ENCODE results near the gene PPP2R3A. TPM values are rescaled to one million over a fixed set of nuclear protein-coding genes. Genes with fewer than 3 reads are reported as not detected.

The PPP2R3A gene
- total RNA-seq, 1 donor from 2014 or later = 19.2 TPM

DNA sequence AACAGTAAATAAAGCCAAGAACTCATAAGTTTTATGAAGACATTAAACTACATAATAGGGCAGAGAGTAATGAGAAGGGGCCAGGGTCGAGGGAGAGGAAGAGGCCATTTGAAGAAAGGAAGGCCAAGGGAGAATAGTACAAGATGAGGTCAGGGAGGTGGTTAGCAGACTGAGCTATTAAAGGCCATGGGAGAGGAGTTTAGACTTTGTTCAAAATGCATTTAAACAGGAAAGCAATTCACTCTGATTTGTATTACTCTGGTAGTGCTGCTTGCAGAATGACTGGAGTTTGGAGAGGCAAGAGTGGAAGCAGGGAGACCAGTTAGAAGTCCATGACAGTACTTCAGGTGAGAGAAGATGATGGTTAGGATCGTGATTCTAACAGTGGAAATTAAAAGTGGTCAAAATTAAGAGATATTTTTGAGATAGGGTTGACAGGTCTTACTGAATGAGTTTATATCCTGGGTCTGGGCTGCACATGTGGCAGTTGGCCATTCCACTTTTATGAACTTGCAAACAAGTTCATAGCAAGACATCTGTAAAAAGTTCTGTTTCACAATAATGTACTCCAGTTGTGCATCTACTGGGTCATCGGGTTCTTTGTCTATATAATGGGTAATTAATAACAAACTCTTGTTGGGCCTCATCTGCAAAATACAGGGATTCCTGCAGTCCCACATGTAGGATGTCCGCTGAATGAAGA lies 16.3 kb downstream of the PPP2R3A start:
- Mint-ChIP-seq H3K27me3 (ENCODE audit: unreplicated experiment) (no peaks in the 10 kb centered on the region), H3K27ac (ENCODE audit: unreplicated experiment) (no peak overlapping the region), H3K9me3 (ENCODE audit: unreplicated experiment) (no peaks in the 10 kb centered on the region), H3K4me1 (ENCODE audit: unreplicated experiment) (peaks cover 21% of the 10 kb centered on the region), H3K36me3 (ENCODE audit: unreplicated experiment) (peaks cover 2% of the 10 kb centered on the region), H3K4me3 (ENCODE audit: unreplicated experiment) (no peak overlapping the region)
- TF ChIP-seq, protein P1, sequence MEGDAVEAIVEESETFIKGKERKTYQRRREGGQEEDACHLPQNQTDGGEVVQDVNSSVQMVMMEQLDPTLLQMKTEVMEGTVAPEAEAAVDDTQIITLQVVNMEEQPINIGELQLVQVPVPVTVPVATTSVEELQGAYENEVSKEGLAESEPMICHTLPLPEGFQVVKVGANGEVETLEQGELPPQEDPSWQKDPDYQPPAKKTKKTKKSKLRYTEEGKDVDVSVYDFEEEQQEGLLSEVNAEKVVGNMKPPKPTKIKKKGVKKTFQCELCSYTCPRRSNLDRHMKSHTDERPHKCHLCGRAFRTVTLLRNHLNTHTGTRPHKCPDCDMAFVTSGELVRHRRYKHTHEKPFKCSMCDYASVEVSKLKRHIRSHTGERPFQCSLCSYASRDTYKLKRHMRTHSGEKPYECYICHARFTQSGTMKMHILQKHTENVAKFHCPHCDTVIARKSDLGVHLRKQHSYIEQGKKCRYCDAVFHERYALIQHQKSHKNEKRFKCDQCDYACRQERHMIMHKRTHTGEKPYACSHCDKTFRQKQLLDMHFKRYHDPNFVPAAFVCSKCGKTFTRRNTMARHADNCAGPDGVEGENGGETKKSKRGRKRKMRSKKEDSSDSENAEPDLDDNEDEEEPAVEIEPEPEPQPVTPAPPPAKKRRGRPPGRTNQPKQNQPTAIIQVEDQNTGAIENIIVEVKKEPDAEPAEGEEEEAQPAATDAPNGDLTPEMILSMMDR (IDR thresholded peaks at IDR 0.05) = no peak
- DNase-seq (ENCODE audit: extremely low spot score, unreplicated experiment) = no peak

- H3K4me3 Mint-ChIP-seq (ENCODE audit: unreplicated experiment) = no peak overlapping the region
Measured at GRCh38 chr3:135982404-135982761, 16.9 kb downstream of the PPP2R3A start.

GRCh38 chr3:135982922-135983581 lies 17.5 kb downstream of the PPP2R3A start:
- Mint-ChIP-seq H3K4me1 (ENCODE audit: unreplicated experiment) (peaks cover 21% of the 10 kb centered on the region), H3K27me3 (ENCODE audit: unreplicated experiment) (no peaks in the 10 kb centered on the region), H3K27ac (ENCODE audit: unreplicated experiment) (no peak overlapping the region), H3K36me3 (ENCODE audit: unreplicated experiment) (peaks cover 2% of the 10 kb centered on the region), H3K9me3 (ENCODE audit: unreplicated experiment) (no peaks in the 10 kb centered on the region), H3K4me3 (ENCODE audit: unreplicated experiment) (no peak overlapping the region)
- TF ChIP-seq, protein P1 (IDR thresholded peaks at IDR 0.05) = no peak
- no peak for DNase-seq (ENCODE audit: extremely low spot score, unreplicated experiment)

More at GRCh38 chr3:135982404-135982761, 16.9 kb downstream of the PPP2R3A start:
- Mint-ChIP-seq H3K27ac (ENCODE audit: unreplicated experiment) (no peak overlapping the region), H3K27me3 (ENCODE audit: unreplicated experiment) (no peaks in the 10 kb centered on the region), H3K4me1 (ENCODE audit: unreplicated experiment) (peaks cover 21% of the 10 kb centered on the region), H3K9me3 (ENCODE audit: unreplicated experiment) (no peaks in the 10 kb centered on the region), H3K36me3 (ENCODE audit: unreplicated experiment) (peaks cover 2% of the 10 kb centered on the region)
- no peak for DNase-seq (ENCODE audit: extremely low spot score, unreplicated experiment)
- TF ChIP-seq, protein P1 (IDR thresholded peaks at IDR 0.05) = no peak

DNA sequence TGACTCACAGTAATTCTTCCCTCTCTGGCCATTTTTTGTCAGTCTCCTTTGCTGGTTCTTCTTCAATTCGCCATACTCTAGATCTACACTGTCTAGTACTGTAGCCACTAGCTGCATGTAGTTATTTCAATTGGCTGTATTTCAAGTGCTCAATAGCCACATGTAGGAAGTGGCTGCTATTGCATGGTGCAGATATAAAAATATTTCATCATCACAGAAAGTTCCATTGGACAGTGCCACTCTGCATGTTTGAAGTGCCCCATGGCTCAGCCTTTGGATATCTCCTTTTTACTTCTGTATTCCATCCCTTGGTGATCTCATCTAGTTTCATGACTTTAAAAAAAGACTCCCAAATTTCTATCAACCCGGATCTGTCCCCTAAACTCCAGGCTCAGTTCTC lies 22.1 kb downstream of the PPP2R3A start:
- Mint-ChIP-seq H3K9me3 (ENCODE audit: unreplicated experiment) (no peaks in the 10 kb centered on the region), H3K27me3 (ENCODE audit: unreplicated experiment) (no peaks in the 10 kb centered on the region), H3K27ac (ENCODE audit: unreplicated experiment) (no peak overlapping the region), H3K4me1 (ENCODE audit: unreplicated experiment) (peaks cover 41% of the 10 kb centered on the region), H3K4me3 (ENCODE audit: unreplicated experiment) (no peak overlapping the region), H3K36me3 (ENCODE audit: unreplicated experiment) (no peaks in the 10 kb centered on the region)
- DNase-seq (ENCODE audit: extremely low spot score, unreplicated experiment) = no peak
- TF ChIP-seq, protein P1 (IDR thresholded peaks at IDR 0.05) = no peak

GRCh38 chr3:135989242-135989641 lies 23.7 kb downstream of the PPP2R3A start:
- TF ChIP-seq, protein P1 (IDR thresholded peaks at IDR 0.05) = no peak
- DNase-seq (ENCODE audit: extremely low spot score, unreplicated experiment) = no peak
- H3K27ac Mint-ChIP-seq (ENCODE audit: unreplicated experiment) = no peak overlapping the region
- no peaks in the 10 kb centered on the region for H3K9me3 Mint-ChIP-seq (ENCODE audit: unreplicated experiment)
- no peak overlapping the region for H3K4me3 Mint-ChIP-seq (ENCODE audit: unreplicated experiment)
- H3K4me1 Mint-ChIP-seq (ENCODE audit: unreplicated experiment) = peaks cover 31% of the 10 kb centered on the region
- no peaks in the 10 kb centered on the region for H3K36me3 Mint-ChIP-seq (ENCODE audit: unreplicated experiment)
- H3K27me3 Mint-ChIP-seq (ENCODE audit: unreplicated experiment) = no peaks in the 10 kb centered on the region

Measured in osteocyte (in vitro differentiated cells).